Activated T-cell treated with anti-CD3 and anti-CD28 coated beads for 1 hour (primary cell): ENCODE results near the gene ADARB2.

Experiments
- DNase-seq: peaks from one replicate; pipeline ENCODE4 v3.0.0-alpha.2; 2020; ENCODE audit warnings: low read depth

The ADARB2 gene

GRCh38 chr10:1204434-1205326 is 532.6 kb downstream of the ADARB2 start:
- DNase-seq: no peak

- DNase-seq: no peak
Measured at GRCh38 chr10:1203704-1204103, 533.6 kb downstream of the ADARB2 start.

GRCh38 chr10:1203216-1203615 is 534.1 kb downstream of the ADARB2 start:
- DNase-seq: no peak

GRCh38 chr10:1202343-1202742 is 535.0 kb downstream of the ADARB2 start:
- no peak for DNase-seq

- DNase-seq: no peak
Measured at GRCh38 chr10:1200866-1201807, 536.2 kb downstream of the ADARB2 start.

GRCh38 chr10:1199897-1200721 is 537.2 kb downstream of the ADARB2 start:
- DNase-seq: no peak

- no peak for DNase-seq
Measured at GRCh38 chr10:1199345-1199673, 538.0 kb downstream of the ADARB2 start.

GRCh38 chr10:1198453-1199344 is 538.6 kb downstream of the ADARB2 start:
- no peak for DNase-seq

- no peak for DNase-seq
Measured at GRCh38 chr10:1197384-1197783, 539.9 kb downstream of the ADARB2 start.

- DNase-seq: no peak
Measured at GRCh38 chr10:1196656-1197055, 540.7 kb downstream of the ADARB2 start.

GRCh38 chr10:1195828-1196227 is 541.5 kb downstream of the ADARB2 start:
- no peak for DNase-seq

GRCh38 chr10:1194161-1194560 is 543.2 kb downstream of the ADARB2 start:
- DNase-seq: no peak

GRCh38 chr10:1193561-1193960 is 543.8 kb downstream of the ADARB2 start:
- DNase-seq: no peak

- DNase-seq: no peak
Measured at GRCh38 chr10:1191752-1192151, 545.6 kb downstream of the ADARB2 start.

- DNase-seq: no peak
Measured at GRCh38 chr10:1190791-1191490, 546.4 kb downstream of the ADARB2 start.

GRCh38 chr10:1190052-1190395 is 547.3 kb downstream of the ADARB2 start:
- DNase-seq: no peak

- no peak for DNase-seq
Measured at GRCh38 chr10:1189166-1190051, 547.9 kb downstream of the ADARB2 start.

- no peak for DNase-seq
Measured at GRCh38 chr10:1188558-1189135, 548.7 kb downstream of the ADARB2 start.
